HG03039 (cell line): Measurements from ENCODE around the gene KCNG3.
"Not testable (repeated sequence)": the region's sequence is repeated elsewhere in the genome, so short reads cannot be mapped to it uniquely, and the experiment has no call there.

Experiments
- ATAC-seq: cut with Tn5 transposase; IDR thresholded peaks from one replicate; pipeline ENCODE4 v1.9.1; 2021; ENCODE audit warnings: mild to moderate bottlenecking, moderate library complexity; ENCODE audit not compliant: unreplicated experiment

Gene KCNG3

DNA sequence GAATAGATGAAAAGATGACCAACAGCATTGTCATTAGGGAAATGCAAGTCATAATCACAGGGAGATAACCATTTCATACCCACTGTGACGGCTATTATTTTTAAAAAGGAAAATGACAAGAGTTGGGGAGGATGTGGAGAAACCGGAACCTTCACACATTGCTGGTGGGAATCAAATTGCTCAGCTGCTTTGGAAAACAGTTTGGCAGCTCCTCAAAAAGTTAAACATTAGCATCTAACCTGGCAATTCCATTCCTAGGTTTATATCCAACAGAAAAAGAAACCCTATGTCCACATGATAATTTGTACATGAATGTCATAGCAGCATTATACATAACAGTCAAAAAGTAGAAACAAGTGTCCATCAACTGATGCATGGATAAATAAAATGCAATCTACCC lies 58.2 kb downstream of the KCNG3 start:
- ATAC-seq = no peak

DNA sequence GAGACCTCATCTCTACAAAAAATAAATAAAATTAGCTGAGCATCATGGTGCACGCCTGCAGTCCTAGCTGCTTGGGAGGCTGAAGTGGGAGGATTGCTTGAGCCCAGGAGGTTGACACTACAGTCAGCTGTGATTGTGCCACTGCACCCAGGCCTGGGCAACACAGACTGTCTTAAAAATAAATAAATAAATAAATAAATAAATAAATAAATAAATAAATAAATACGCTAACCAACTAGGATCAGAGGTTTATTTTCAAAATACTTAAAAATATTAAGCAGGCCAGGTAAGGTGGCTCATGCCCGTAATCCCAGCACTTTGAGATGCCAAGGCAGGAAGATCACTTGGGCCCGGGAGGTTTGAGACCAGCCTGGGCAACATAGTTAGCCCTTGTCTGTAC lies 63.6 kb downstream of the KCNG3 start:
- ATAC-seq = no peak

- ATAC-seq = no peak
These were observed 64.4 kb downstream of the KCNG3 start for GRCh38 chr2:42429352-42429751.

- ATAC-seq = no peak
These were observed 68.1 kb downstream of the KCNG3 start for GRCh38 chr2:42425697-42426096.

DNA sequence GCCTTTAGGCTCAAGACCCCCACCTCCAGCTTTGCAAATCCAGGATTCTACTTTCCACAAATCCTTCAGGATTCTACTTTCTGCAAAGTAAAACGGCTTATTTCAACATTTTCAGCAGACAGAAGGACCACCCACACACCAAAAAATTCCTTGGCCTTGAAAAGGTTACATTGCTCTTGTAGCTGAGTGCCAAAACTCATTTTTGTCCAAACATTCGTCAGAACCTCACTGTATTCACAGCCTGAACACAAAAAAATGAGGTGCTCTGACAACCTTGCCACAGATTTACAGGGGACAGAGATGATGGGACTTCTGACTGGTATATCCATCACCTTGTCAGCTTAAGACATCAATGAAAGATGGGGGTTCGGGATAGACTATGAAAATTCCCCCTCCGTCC lies 69.7 kb downstream of the KCNG3 start:
- no peak for ATAC-seq

DNA sequence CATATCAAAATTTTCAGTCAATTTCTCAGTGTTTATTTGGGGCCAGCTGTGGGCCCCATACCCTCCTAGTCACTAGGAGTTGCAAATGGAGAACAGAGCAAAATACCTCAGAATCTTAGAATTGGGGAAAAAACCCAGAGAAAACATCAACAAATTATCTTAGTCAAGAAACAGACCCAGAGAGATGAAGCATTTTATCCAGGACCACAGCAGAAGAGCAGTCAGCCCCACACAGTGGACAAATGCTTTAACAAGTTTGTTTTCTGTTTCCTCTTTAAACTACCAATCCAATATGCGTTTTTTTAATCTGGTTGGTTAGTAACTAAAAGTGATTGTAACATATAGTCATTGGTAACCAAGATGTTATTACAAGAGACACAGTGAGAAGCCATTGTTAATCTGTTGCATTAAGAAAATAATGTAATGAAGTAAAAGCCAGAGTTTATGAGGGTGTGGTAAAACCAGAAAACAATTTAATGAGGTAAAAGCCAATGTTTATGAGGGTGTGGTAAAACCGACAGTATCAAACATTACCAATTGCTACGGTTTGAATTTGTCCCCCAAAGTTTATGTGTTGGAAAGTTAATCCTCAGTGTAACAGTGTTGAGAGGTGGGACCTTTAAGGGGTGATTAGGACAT lies 72.1 kb downstream of the KCNG3 start:
- no peak for ATAC-seq

- ATAC-seq = no peak
These were observed 72.7 kb downstream of the KCNG3 start for GRCh38 chr2:42421157-42421485.

GRCh38 chr2:42414648-42415047 lies 79.1 kb downstream of the KCNG3 start:
- ATAC-seq = no peak

DNA sequence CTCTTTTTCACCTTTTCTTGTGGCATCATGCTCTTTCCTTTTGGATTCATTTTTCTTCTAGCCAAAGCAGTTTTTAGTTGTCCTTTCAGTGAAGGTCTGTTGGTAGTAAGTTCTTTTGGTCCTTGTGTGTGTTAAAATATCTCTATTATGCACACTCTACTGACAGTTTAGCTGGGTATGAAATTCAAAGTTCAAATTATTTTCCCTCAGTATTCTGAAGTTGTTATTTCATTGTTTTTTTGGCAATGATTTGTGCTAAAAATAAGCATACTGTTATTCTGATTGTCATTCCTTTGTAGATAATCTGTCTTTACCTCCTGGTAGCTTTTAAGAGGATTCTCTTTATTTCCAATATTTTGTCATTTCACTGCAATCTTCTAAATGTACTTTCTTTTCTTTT lies 79.6 kb downstream of the KCNG3 start:
- no peak for ATAC-seq

GRCh38 chr2:42410742-42411514 lies 82.9 kb downstream of the KCNG3 start:
- no peak for ATAC-seq

DNA sequence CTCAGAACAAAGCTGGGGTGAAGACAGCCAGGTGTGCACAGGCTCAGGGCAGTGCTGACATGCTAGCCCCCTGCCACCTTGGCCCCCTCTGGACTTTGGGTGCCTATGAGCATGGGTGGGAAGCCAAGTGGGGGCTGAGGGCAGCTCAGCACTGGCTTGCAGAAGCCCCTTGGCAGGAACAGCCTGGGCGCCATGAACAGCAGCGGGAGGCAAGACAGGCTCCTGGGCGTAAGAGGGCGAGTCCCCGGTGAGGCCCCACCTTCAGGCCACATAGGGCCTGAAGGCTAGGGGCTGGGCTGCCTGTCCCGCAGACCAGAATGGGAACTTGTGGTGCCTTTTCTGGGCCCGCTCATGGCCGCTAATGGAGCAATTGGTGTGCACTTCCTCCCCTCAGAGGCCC lies 85.8 kb downstream of the KCNG3 start:
- ATAC-seq = no peak

GRCh38 chr2:42407476-42407875 lies 86.3 kb downstream of the KCNG3 start:
- ATAC-seq = no peak

GRCh38 chr2:42404676-42405075 lies 89.1 kb downstream of the KCNG3 start:
- ATAC-seq = no peak

DNA sequence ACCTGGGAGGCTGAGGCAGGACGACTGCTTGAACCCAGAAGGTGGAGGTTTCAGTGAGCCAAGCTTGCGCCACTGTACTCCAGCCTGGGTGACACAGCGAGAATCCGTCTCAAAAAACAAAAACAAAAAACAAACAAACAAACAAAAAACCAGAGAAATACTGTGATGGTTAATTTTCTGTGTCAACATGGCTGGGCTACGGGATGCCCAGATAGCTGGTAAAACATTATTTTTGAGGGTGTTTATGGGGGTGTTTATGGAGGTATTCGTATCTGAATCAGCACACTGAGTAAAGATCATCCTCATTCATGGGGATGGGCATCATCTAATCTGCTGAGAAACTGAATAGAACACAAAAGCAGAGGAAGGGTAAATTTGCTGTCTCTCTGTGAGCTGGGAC lies 92.0 kb downstream of the KCNG3 start:
- no peak for ATAC-seq

- ATAC-seq = not testable (repeated sequence)
These were observed 95.7 kb downstream of the KCNG3 start for GRCh38 chr2:42398052-42398451.

DNA sequence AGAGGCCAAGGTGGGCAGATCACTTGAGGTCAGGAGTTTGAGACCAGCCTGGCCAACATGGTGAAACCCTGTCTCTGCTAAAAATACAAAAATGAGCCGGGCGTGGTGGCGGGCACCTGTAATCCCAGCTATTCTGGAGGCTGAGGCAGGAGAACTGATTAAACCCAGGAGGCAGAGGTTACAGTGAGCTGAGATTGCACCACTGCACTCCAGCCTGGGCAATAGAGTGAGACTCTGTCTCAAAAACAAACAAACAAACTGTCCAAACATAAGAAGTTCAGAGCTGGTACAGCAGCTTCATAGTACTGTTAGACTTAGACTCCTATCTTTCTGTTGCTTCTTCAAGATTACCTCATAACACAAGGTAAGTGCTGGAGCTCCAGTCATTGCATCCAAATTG lies 100.5 kb downstream of the KCNG3 start:
- not testable (repeated sequence) for ATAC-seq

- no peak for ATAC-seq
These were observed 101.6 kb downstream of the KCNG3 start for GRCh38 chr2:42392191-42392590.
